ENCODE results near the gene SPRR5. TPM values are rescaled to one million over a fixed set of nuclear protein-coding genes. Genes with fewer than 3 reads are reported as not detected.

The SPRR5 gene
- total RNA-seq, 3 donors from 2014 or later: not detected

- Histone ChIP-seq H3K36me3 (ENCODE audit: low read depth) (no peaks in the 10 kb centered on the region), H3K4me3 (no peak overlapping the region), H3K9me3 (no peaks in the 10 kb centered on the region), H3K4me1 (ENCODE audit: low read depth) (no peaks in the 10 kb centered on the region)
- intact Hi-C loops (cut with DNase I, micrococcal nuclease): no loop called here
- ATAC-seq (no peak), DNase-seq (no peak)
- no peak for TF ChIP-seq CTCF (IDR thresholded peaks at IDR 0.05)
Measured at GRCh38 chr1:152932170-152932811, 14.7 kb upstream of the SPRR5 start.

GRCh38 chr1:152933196-152933595, 13.8 kb upstream of the SPRR5 start:
- no peak for ATAC-seq
- intact Hi-C loops (cut with DNase I, micrococcal nuclease): no loop called here
- TF ChIP-seq CTCF (IDR thresholded peaks at IDR 0.05): no peak
- Histone ChIP-seq H3K36me3 (ENCODE audit: low read depth) (no peaks in the 10 kb centered on the region), H3K4me3 (no peak overlapping the region), H3K9me3 (no peaks in the 10 kb centered on the region), H3K4me1 (ENCODE audit: low read depth) (no peaks in the 10 kb centered on the region)
- DNase-seq: no peak

- Histone ChIP-seq H3K9me3 (no peaks in the 10 kb centered on the region), H3K4me3 (no peak overlapping the region), H3K36me3 (ENCODE audit: low read depth) (no peaks in the 10 kb centered on the region), H3K4me1 (ENCODE audit: low read depth) (no peaks in the 10 kb centered on the region)
- intact Hi-C loops (cut with DNase I, micrococcal nuclease): no loop called here
- ATAC-seq: no peak
- no peak for DNase-seq
- TF ChIP-seq CTCF (IDR thresholded peaks at IDR 0.05): no peak
Measured at GRCh38 chr1:152940614-152941013, 6.4 kb upstream of the SPRR5 start.

- TF ChIP-seq CTCF (IDR thresholded peaks at IDR 0.05): no peak
- no peaks in the 10 kb centered on the region for H3K9me3 ChIP-seq
- intact Hi-C loops (cut with DNase I, micrococcal nuclease): no loop called here
- no peak for DNase-seq
- H3K4me3 ChIP-seq: no peak overlapping the region
- H3K36me3 ChIP-seq (ENCODE audit: low read depth): no peaks in the 10 kb centered on the region
- no peaks in the 10 kb centered on the region for H3K4me1 ChIP-seq (ENCODE audit: low read depth)
- ATAC-seq: no peak
Measured at GRCh38 chr1:152941037-152941711, 5.8 kb upstream of the SPRR5 start.

GRCh38 chr1:152942161-152942560, 4.8 kb upstream of the SPRR5 start:
- ATAC-seq (no peak), DNase-seq (no peak)
- H3K4me1 ChIP-seq (ENCODE audit: low read depth): no peaks in the 10 kb centered on the region
- no peaks in the 10 kb centered on the region for H3K36me3 ChIP-seq (ENCODE audit: low read depth)
- no peak for TF ChIP-seq CTCF (IDR thresholded peaks at IDR 0.05)
- no peak overlapping the region for H3K4me3 ChIP-seq
- no peaks in the 10 kb centered on the region for H3K9me3 ChIP-seq
- intact Hi-C loops (cut with DNase I, micrococcal nuclease): no loop called here
